ENCODE results near the gene ECHDC3. TPM values are rescaled to one million over a fixed set of nuclear protein-coding genes. Genes with fewer than 3 reads are reported as not detected.

The ECHDC3 gene
- total and polyA plus RNA-seq, 2 of the 13 experiments (the other 11 are each of a cell fraction or from before 2014, with no cell fraction given), result not detected

DNA sequence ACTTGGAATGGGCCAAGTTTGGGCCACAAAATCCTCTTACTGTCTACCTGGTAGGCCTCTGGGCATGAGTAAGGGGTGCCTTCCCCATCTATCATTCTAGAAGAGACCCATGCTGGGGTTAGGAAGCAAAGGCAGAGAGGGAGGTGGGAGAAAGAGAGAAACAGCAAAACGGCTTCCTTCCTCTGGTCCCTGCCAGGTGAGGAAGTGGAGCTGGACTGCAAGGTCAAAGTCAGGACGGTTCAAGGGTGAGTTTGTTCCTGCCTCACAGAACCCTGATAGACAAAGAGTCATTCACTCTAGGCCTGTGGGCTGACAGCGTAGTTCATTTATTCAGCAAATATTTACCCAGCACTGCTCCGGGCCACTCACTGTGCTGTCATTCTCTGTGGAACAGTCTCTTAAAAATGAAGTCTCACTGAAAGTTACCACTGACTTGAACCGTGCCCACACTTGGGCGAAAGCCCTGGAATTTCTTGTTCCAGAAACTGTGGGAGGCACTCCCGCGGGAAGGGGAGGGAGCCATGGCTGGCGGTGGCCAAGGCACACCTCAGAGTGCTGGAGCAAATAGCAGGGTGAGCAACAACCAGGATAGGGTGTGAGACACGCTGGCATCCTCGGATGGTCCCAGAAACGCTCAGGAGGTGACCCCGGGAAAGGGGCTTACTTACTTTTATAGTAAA lies 26.2 kb upstream of the ECHDC3 start (continued):
- TF ChIP-seq ZNF318 (CRISPR knock-in tag; IDR thresholded peaks at IDR 0.05) (no peak), U2AF2 (IDR thresholded peaks at IDR 0.05; ENCODE audit: low read depth, low read length) (no peak), HDAC1 (CRISPR knock-in tag; IDR thresholded peaks at IDR 0.05) (peak; percentile 87), ZNF180 (CRISPR knock-in tag; IDR thresholded peaks at IDR 0.05; ENCODE audit: borderline replicate concordance, low read depth) (no peak), ZNF296 (CRISPR knock-in tag; conservative IDR thresholded peaks at IDR 0.05) (no peak), ZNF883 (CRISPR knock-in tag; IDR thresholded peaks at IDR 0.05; ENCODE audit: not compliant biosample characterization) (no peak), PPARG (CRISPR knock-in tag; conservative IDR thresholded peaks at IDR 0.05) (peak; percentile 84), ZNF558 (CRISPR knock-in tag; IDR thresholded peaks at IDR 0.05; ENCODE audit: borderline replicate concordance) (no peak), JUN (CRISPR knock-in tag; IDR thresholded peaks at IDR 0.05) (no peak), SP1 (IDR thresholded peaks at IDR 0.05) (no peak), SP1 (CRISPR knock-in tag; IDR thresholded peaks at IDR 0.05) (no peak), PAX8 (CRISPR knock-in tag; IDR thresholded peaks at IDR 0.05; ENCODE audit: borderline replicate concordance) (no peak), ZSCAN21 (CRISPR knock-in tag; IDR thresholded peaks at IDR 0.05; ENCODE audit: borderline replicate concordance) (no peak; the same call in 1 of the 2 replicates)
- TF ChIP-seq, protein P1, sequence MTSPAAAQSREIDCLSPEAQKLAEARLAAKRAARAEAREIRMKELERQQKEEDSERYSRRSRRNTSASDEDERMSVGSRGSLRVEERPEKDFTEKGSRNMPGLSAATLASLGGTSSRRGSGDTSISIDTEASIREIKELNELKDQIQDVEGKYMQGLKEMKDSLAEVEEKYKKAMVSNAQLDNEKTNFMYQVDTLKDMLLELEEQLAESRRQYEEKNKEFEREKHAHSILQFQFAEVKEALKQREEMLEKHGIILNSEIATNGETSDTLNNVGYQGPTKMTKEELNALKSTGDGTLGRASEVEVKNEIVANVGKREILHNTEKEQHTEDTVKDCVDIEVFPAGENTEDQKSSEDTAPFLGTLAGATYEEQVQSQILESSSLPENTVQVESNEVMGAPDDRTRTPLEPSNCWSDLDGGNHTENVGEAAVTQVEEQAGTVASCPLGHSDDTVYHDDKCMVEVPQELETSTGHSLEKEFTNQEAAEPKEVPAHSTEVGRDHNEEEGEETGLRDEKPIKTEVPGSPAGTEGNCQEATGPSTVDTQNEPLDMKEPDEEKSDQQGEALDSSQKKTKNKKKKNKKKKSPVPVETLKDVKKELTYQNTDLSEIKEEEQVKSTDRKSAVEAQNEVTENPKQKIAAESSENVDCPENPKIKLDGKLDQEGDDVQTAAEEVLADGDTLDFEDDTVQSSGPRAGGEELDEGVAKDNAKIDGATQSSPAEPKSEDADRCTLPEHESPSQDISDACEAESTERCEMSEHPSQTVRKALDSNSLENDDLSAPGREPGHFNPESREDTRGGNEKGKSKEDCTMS (CRISPR knock-in tag; conservative IDR thresholded peaks at IDR 0.05), result no peak
- TF ChIP-seq, protein P2, sequence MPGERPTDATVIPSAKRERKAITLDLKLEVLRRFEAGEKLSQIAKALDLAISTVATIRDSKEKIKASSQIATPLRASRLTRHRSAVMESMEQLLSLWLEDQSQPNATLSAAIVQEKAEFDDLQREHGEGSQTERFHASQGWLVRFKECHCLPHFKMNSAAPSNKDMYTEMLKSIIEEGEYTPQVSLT (CRISPR knock-in tag; IDR thresholded peaks at IDR 0.05; ENCODE audit: borderline replicate concordance, low read depth), result no peak
- TF ChIP-seq, protein P3, sequence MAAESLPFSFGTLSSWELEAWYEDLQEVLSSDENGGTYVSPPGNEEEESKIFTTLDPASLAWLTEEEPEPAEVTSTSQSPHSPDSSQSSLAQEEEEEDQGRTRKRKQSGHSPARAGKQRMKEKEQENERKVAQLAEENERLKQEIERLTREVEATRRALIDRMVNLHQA (CRISPR knock-in tag; IDR thresholded peaks at IDR 0.05), result no peak
- TF ChIP-seq, protein P4, sequence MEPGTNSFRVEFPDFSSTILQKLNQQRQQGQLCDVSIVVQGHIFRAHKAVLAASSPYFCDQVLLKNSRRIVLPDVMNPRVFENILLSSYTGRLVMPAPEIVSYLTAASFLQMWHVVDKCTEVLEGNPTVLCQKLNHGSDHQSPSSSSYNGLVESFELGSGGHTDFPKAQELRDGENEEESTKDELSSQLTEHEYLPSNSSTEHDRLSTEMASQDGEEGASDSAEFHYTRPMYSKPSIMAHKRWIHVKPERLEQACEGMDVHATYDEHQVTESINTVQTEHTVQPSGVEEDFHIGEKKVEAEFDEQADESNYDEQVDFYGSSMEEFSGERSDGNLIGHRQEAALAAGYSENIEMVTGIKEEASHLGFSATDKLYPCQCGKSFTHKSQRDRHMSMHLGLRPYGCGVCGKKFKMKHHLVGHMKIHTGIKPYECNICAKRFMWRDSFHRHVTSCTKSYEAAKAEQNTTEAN (CRISPR knock-in tag; conservative IDR thresholded peaks at IDR 0.05), result peak; percentile 86

Measured in HepG2 (cell line).